Measurements from ENCODE around the gene UROC1.

UROC1 gene

DNA sequence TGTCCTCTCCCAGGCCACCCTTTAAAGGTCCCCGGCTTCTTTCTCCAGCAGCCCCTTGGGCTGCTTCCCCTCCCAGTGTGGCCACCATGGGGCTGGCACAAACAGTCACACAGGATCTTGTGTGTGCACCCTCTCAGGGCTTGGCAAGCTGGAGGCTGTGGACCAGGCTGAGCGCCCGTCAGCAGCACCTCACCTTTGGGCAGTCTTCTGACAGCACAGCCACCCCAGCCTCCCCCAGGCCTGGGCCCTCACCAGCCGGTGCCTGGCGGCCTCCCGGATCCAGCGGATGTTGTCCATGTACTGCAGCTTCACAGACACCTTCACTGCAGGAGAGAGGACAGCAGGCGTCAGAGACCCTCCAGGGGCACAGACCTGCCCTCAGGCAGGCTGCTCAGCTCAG, 21.8 kb downstream of the UROC1 start:
- no peak for DNase-seq (ENCODE audit: low read depth in 2 of 2)

DNA sequence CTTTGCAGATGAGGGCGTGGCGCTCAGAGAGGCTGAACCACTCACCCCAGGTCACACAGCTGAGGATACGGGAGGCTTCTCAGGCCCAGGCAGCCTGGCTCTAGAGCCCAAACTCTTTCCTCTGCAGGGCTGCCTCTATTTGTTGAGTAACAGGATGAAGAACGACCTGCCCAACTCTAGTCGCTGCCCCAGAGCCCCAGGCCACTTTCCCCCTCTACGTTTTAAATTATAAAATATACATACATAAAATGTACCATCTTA, 22.7 kb downstream of the UROC1 start:
- DNase-seq (ENCODE audit: low read depth in 2 of 2), result no peak

DNA sequence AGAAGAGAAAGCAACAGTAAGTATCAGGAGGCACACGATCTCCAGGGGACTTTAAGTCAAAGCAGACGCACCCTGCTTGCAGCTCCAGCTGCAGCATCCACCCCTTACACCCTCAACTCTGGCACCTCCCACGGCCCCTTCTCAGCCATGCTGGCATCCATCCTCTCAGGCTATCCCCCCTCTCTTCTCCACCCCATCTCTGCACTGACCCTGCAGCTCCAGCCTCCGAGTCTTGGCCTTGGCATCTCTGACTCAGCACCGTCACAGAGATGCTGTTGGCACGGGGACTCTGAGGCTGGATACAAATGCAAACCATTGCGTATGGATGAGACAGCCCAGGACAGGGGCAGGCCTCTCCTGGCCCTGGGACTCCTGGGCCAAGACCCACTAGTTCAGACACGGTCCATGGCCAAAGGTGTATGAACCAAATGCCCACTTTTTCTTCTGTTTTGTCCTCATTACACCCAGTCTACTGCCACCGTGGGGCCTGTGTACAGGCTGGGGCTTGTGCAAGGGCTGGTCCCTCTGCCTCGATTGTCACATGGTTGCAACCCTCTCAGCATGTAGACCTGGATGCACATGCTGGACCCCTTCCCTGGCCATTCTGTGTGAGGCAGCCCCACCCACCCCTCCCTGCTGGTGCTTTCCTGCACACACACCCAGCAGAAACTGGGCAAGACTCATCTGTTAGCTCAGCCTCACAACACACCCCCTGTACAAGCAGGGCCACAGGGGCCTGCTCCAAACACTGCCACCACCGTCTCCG, 23.2 kb downstream of the UROC1 start:
- DNase-seq (ENCODE audit: low read depth in 2 of 2), result no peak

GRCh38 chr3:126493739-126494138, 23.8 kb downstream of the UROC1 start:
- no peak for DNase-seq (ENCODE audit: low read depth in 2 of 2)

GRCh38 chr3:126493051-126493450, 24.5 kb downstream of the UROC1 start:
- DNase-seq (ENCODE audit: low read depth in 2 of 2), result no peak

DNA sequence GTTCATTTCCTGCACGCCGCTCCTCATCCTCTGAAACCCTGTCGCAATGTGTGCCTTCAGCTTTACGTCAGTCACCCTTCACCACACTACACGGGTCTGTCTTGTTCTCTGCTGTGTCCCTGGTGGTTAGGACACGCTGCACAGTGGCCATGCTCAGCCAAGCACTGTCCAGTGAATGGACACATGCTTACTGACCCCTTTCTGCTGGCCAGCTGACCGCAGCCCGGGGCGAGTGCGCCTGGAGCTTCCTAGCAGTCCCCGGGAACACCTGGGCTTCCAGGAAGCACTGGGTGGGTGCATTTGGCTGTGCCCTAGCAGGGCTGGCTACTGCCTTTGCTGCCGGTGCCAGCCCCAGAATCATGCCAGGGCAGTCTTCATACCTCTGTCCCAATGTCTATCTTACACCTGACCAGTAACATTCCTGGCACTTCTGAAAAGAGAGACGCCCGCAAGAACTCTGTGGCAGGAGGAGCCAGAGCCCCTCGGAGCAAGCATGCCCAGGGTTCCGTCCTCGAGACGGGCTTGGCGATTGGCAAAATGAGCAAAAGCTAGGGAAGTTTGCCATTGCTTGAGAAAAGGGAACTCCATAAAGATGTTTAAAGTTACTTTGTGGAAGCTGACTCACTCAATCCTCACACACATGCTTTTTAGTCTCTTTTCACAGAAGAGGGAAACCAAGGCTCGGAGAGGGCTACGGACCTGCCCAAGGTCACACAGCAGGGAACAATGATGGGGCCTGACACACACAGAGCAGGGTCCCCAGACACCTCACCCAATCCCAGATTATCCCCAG, 26.2 kb downstream of the UROC1 start:
- DNase-seq (ENCODE audit: low read depth in 2 of 2), result no peak

- DNase-seq (ENCODE audit: low read depth in 2 of 2), result no peak
These were observed 27.0 kb downstream of the UROC1 start for GRCh38 chr3:126490619-126491018.

DNA sequence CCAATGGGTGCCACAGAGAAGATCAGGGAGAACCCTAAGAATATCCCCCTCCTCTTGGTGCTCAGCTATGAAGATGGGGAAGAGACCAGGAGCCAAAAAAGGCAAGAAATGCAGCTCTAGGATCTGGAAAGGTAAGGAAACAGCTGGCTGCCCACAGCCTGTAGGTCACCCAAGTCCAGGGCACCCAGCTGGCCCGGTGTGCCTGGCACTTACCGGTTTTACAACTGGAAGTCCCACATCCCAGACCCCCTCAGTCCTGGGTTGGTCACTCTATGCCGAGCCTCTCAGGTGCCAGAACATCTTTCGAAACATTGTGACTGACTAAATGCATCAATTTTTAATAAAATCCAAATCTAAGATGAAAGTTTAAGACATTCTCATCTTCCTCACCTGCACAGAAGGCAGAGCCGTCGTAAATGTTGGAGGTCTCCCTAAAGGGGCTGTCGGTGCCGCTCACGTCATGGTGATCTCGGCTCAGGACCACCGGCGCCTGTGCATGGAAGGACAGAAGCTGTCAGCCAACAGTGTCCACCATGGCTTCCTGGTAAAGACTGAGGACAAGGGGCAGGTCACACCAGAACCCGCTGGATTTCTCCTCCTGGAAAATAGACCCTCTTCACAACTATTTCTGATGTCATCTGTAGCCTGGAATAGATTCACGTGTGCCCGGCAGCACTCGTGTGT, 28.5 kb downstream of the UROC1 start:
- DNase-seq (ENCODE audit: low read depth in 2 of 2), result no peak

DNA sequence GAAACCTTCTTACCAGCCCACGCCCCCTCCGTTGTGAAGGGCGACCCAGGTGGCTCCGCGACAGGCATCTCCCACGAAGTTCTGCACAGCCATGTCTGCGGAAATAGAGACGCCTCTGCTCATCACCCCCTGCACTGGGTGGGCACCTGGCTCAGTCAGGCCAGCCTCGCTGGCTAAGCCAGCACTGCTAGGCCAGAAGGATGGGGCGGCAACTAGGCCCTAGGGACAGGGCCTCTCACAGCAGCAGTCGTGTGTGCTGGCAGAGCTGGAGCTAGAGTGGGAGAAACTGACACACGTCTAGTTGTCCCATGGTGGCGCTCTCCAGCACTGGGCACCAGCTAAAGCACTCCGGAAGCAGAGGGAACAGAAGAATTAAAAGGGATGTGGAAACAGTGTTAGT, 29.4 kb downstream of the UROC1 start:
- no peak for DNase-seq (ENCODE audit: low read depth in 2 of 2)

DNA sequence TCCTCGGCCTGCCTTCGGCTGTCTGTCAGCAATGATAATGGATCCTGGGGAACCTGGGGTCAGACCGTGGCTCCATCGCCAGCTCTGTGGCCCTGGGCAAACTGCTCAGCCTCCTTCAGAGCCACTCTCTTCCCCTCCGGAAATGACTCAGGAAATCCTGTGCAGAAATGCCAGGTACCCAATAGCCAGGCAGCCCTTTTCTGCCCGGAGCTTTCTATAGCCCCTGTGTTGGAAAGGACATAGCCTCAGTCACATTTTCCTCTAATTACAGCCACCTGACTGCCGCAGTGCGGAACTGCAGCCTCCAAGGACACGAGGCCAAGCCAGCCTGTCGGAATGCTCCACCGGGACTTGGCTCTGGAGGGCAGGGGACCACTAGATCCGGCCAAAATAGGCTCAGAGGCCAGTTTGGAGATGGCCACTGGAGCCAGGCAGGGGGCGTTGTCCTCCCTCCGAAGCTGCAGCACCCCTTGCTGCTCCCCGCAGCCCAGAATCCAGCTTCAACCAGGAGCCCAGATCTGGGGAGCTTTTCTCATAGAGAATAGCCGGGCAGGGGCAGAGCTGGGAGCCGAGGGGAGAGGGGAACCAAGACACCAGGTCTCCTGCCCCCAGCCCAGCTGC, 30.3 kb downstream of the UROC1 start:
- DNase-seq (ENCODE audit: low read depth in 2 of 2), result no peak

DNA sequence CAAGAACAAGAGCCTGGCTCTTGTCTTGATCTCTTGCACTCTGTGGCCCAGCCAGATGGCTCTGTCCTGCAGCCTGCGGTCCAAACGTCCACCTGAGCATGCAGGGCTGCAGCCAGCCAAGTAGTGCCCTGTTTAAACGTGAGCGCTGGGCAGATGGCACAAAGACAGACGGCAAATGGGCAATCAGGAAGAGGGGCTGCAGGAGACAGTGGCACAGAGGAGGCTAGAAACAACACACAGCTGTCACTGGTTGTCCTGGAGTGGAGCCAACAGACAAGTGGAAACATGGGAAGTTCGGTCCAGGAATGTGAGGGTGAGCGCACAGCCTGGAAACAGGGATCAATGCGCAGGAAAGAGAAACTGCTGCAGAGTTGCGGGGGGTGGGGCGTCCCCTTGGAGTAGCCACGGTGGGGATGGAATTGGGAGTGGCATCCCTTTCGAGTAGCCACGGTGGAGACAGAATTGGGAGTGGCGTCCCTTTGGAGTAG, 31.2 kb downstream of the UROC1 start:
- DNase-seq (ENCODE audit: low read depth in 2 of 2), result no peak

GRCh38 chr3:126485956-126486355, 31.6 kb downstream of the UROC1 start:
- DNase-seq (ENCODE audit: low read depth in 2 of 2), result no peak

DNA sequence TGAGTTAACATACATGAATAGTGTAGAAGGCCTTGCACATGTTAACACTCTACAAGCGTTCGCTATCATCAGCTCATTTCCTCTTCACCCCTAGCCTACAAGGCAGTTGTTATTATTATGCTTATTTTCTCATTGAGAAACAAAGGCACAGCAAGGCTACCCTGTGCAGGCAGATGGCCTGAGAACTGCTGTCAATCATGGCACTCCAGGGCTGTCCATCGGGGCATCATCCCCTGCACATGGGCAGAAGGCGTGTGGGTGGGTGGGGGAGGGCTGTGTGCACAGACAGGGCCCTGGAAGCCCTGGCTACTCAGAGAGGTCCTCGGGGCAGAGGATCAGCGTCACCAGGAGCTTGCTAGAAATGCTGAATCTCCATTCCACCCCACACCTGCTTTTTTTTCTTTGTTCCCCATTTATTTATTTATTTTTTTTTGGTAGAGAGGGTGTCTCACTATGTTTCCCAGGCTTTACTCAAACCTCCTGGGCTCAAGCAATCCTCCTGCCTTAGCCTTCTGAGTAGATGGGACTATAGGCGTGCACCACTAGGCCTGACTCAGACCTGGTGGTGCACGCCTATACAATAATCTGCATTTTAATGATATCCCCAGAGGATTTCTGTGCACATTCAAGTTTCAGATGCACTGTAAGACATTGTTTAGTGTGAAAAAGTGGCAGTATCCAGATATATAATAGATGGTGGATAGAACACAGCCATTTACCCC, 32.2 kb downstream of the UROC1 start:
- no peak for DNase-seq (ENCODE audit: low read depth in 2 of 2)

DNA sequence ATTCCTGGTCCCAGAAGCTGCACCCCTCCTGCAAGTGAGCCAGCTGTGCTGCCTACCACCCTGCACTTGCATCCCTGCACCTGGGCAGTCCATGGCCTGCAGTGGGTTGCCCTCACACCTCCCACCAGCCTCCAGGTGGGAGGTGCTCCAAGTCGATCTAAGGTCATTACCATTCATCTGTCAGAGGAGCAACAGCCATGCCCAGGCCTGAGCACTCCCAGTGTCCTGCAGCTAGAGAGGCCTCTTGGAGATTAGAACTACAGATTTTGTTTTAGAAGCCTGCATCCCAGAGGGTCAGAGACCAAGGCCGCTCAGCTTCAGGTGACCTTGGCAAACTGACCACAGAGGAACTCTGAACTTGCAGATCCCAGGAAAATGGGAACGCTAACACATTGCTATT, 32.9 kb downstream of the UROC1 start:
- no peak for DNase-seq (ENCODE audit: low read depth in 2 of 2)

- DNase-seq (ENCODE audit: low read depth in 2 of 2), result no peak
These were observed 33.4 kb downstream of the UROC1 start for GRCh38 chr3:126484148-126484547.

DNA sequence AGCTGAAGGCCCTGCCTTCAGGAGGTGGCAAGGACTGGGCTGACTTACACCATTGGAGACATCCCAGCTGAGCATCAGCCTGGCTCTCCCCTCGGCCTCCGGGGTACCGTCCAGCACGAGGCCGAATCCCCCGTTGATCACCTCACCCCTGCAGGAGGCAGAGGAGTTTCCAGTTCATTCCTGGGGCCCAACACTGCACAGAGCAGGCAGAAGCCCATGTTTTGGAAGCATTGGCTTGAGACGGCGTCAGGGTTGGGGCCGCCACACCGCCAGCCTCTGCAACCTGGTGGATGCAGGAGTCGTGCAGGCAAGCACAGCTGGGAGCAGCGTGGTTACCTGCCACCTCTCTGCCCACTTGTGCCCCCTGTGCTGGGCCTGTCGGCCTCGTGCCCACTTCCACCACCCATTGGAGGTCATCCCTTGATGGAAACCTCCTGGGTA, 34.2 kb downstream of the UROC1 start:
- DNase-seq (ENCODE audit: low read depth in 2 of 2), result no peak

DNA sequence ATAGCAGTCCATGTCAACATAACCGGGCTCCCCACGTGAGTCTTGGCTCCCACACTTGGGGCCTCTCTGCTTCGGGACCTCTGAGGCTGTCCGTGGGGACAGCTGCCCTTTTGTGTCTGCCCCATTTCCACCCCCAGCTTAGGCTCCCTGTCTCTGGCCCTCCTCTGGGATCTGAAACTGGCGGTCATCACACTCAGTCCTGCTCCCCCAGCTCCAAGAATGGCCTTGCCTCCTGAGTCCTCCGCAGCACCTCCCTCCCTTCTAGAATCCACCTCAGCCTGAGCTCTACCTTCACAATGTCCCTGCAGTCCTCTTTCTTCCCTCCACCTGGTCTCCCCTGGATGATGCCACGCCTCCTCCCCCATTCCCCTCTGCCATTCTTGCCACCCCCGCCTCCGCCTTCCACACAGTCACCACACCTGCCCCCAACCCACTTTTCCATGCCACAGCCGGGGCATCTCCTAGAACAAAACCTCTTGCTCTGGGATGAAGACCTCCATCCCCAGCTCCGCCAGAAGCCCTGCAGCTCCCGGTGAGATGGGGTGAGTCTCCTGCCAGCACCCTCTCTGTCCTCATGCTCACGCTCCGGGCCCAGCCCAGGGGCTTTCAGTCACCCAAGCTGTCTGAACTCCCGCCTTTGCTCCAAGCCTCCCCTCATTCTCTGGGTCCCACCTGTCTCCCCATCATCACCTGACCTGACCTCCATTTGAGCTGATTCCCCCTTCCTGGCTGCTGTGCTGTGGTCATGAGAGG, 34.9 kb downstream of the UROC1 start:
- no peak for DNase-seq (ENCODE audit: low read depth in 2 of 2)

GRCh38 chr3:126481808-126482502, 35.6 kb downstream of the UROC1 start:
- DNase-seq (ENCODE audit: low read depth in 2 of 2), result no peak

DNA sequence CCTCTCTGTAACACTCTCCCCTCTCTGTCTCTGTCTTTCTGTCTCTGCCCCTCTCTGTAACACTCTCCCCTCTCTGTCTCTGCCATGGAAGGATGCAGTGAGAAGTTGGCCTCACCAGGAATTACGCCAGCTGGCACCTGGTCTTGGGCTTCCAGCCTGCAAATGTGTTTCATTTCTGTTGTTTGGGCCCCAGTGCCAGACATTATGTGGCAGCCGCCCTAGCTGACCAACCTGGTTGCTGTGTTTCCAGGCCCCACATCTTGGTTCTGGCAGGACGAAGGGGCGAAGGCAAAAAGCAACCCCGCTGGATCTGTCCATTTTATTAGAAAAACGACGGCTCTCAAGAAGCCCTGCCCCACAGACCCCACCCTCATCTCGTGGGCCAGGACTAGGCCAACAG, 36.7 kb downstream of the UROC1 start:
- DNase-seq (ENCODE audit: low read depth in 2 of 2), result no peak

GRCh38 chr3:126480206-126480605, 37.4 kb downstream of the UROC1 start:
- no peak for DNase-seq (ENCODE audit: low read depth in 2 of 2)

Measured in stimulated activated CD8-positive, alpha-beta memory T cell treated with anti-CD3 and anti-CD28 coated beads, Interleukin-7, amount 100 ng/mL, for 1 hour (primary cell).